ENCODE measurements around the gene MYH16.
"Not testable (repeated sequence)": the region's sequence is repeated elsewhere in the genome, so short reads cannot be mapped to it uniquely, and the experiment has no call there.

Gene MYH16

GRCh38 chr7:99358521-99358920 lies 85.9 kb downstream of the MYH16 start:
- FAIRE-seq = not testable (repeated sequence)

DNA sequence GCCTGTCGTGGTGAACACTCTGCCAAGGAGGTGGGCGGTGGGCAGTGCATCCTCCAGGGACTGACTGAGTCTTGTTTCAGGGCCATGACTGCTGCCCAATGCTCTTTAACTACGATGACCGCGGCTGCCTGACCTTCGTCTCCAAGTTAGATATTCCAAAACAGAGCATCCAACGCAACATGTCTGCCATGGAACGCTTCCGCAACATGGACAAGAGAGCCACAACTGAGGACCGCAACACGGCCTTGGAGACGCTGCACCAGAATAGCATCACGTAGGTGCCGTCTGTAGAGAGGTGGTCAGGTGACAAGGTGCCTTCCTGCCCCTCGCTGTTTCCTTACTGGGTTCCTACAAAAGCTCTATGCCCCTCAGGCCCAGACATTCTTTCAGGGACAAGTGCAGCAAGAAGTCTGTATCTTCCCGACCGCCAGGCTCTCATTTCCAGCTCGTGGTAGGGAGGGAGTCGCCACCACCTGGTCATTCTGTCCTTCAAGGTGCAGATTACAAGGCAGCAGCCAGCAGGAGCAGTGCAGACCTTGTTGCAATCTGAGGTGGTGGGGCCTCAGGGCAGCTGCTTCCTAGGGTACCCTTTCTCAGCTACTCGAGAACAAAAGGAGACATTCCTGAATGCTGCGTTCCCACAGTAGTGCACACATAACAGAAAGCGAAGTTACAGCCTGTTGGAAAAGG lies 87.0 kb downstream of the MYH16 start:
- no peak for FAIRE-seq

Measured in G401.6 (cell line).